Coronary artery (tissue), 2 donors: ENCODE results near the gene TOB2.
"Not testable (repeated sequence)": the region's sequence is repeated elsewhere in the genome, so short reads cannot be mapped to it uniquely, and the experiment has no call there.

ENCODE experiments used
- DNase-seq: peaks from one replicate; pipeline ENCODE4 v3.0.0-alpha.2; 2017; ENCODE audit warnings: low spot score
- H3K27ac ChIP-seq, 2 donors: fragments of 200-600 bp; sonication (generic); one replicate each; pipeline ENCODE4 v1.5.1; 2016 to 2019
- H3K4me3 ChIP-seq: fragments of 200-600 bp; sonication (generic); 2 replicates; pipeline ENCODE4 v1.5.1; 2016; ENCODE audit warnings: mild to moderate bottlenecking, moderate library complexity
- CTCF ChIP-seq: fragments of 200-600 bp; sonication (generic); IDR thresholded peaks from one replicate; pipeline ENCODE4 v1.5.1; 2019; ENCODE audit warnings: antibody characterized with exemption

Gene TOB2

GRCh38 chr22:41461901-41462300, 15.3 kb upstream of the TOB2 start:
- Histone ChIP-seq H3K27ac (no peak overlapping the region), H3K4me3 (no peak overlapping the region)
- no peak for TF ChIP-seq CTCF
- DNase-seq: no peak

GRCh38 chr22:41460071-41460470, 13.5 kb upstream of the TOB2 start:
- DNase-seq, H3K27ac ChIP-seq: not testable (repeated sequence)

GRCh38 chr22:41459431-41459830, 12.8 kb upstream of the TOB2 start:
- no peak for DNase-seq
- TF ChIP-seq CTCF: no peak
- H3K27ac ChIP-seq: no peak overlapping the region
- H3K4me3 ChIP-seq: no peak overlapping the region

More at GRCh38 chr22:41460071-41460470, 13.5 kb upstream of the TOB2 start:
- H3K4me3 ChIP-seq: not testable (repeated sequence)

- Histone ChIP-seq H3K4me3 (no peak overlapping the region), H3K27ac (no peak overlapping the region)
- TF ChIP-seq CTCF: no peak
- no peak for DNase-seq
These were observed 11.6 kb upstream of the TOB2 start for GRCh38 chr22:41458161-41458728.

- DNase-seq: peak; percentile 98
- no peak for TF ChIP-seq CTCF
These were observed 1.7 kb upstream of the TOB2 start for GRCh38 chr22:41448189-41448808.

GRCh38 chr22:41447435-41448188, 1.0 kb upstream of the TOB2 start:
- Histone ChIP-seq H3K27ac (peak overlapping the region; percentile 93 to 98), H3K4me3 (peak overlapping the region; percentile 93)
- no peak for TF ChIP-seq CTCF
- DNase-seq: peak; percentile 88

More at GRCh38 chr22:41448189-41448808, 1.7 kb upstream of the TOB2 start:
- H3K27ac ChIP-seq: peak overlapping the region; percentile 93 to 98
- peak overlapping the region; percentile 93 for H3K4me3 ChIP-seq

GRCh38 chr22:41446057-41446501, 522 bp downstream of the TOB2 start:
- Histone ChIP-seq H3K4me3 (peak overlapping the region; percentile 93), H3K27ac (peak overlapping the region; percentile 93 to 98)
- TF ChIP-seq CTCF: no peak
- no peak for DNase-seq
